SU-DHL-6 (cell line): ENCODE measurements around the gene LDAF1.

Experiments
- H2AFZ ChIP-seq: fragments of 200-600 bp; sonication (generic); 2 replicates; pipeline ENCODE4 v1.6.1; 2014; ENCODE audit warnings: low read depth, mild to moderate bottlenecking, moderate library complexity, mixed read lengths, antibody characterized with exemption, low read length; ENCODE audit not compliant: severe bottlenecking
- H3F3A ChIP-seq: fragments of 200-600 bp; shearing (Covaris generic); 2 replicates; pipeline ENCODE4 v1.6.0; 2016; ENCODE audit warnings: antibody characterized with exemption, mild to moderate bottlenecking; ENCODE audit not compliant: insufficient read depth
- H3K27ac ChIP-seq: fragments of 200-600 bp; sonication (generic); 2 replicates; pipeline ENCODE4 v1.5.1; 2016; ENCODE audit warnings: low read depth, mild to moderate bottlenecking, low read length, moderate library complexity, mixed read lengths
- H3K27me3 ChIP-seq: fragments of 200-600 bp; sonication (generic), shearing (Covaris generic); 2 replicates; pipeline ENCODE4 v1.6.0; 2014; ENCODE audit warnings: mild to moderate bottlenecking, low read length
- H3K36me3 ChIP-seq: fragments of 200-600 bp; sonication (generic); 2 replicates; pipeline ENCODE4 v1.6.1; 2014; ENCODE audit warnings: mild to moderate bottlenecking, low read length, mixed read lengths
- H3K4me2 ChIP-seq: fragments of 300-600, 200-600 bp; shearing (Covaris generic), sonication (generic); 2 replicates; pipeline ENCODE4 v1.6.0; 2014; ENCODE audit warnings: low read length, low read depth, mild to moderate bottlenecking; ENCODE audit not compliant: poor library complexity, severe bottlenecking
- H3K4me3 ChIP-seq: fragments of 200-600 bp; sonication (generic); 2 replicates; pipeline ENCODE4 v1.5.1; 2014; ENCODE audit warnings: antibody characterized with exemption, low read length, mild to moderate bottlenecking, mixed read lengths; ENCODE audit not compliant: insufficient read depth, poor library complexity, severe bottlenecking
- H3K79me2 ChIP-seq: fragments of 200-600 bp; sonication (generic); 2 replicates; pipeline ENCODE4 v1.6.1; 2014; ENCODE audit warnings: mild to moderate bottlenecking, low read length, moderate library complexity; ENCODE audit not compliant: insufficient read depth
- H3K9ac ChIP-seq: fragments of 200-600 bp; sonication (generic); 2 replicates; pipeline ENCODE4 v1.7.0; 2014; ENCODE audit warnings: mild to moderate bottlenecking, low read length
- H3K9me2 ChIP-seq: fragments of 200-600 bp; sonication (generic); replicated peaks from 2 replicates; pipeline ENCODE4 v1.6.1; 2014; ENCODE audit warnings: low read length; ENCODE audit not compliant: insufficient read depth
- H3K9me3 ChIP-seq: fragments of 200-600 bp; sonication (generic); 2 replicates; pipeline ENCODE4 v1.6.1; 2014; ENCODE audit warnings: low read length, mixed read lengths; ENCODE audit not compliant: insufficient read depth
- H4K20me1 ChIP-seq: fragments of 200-600 bp; sonication (generic); 2 replicates; pipeline ENCODE4 v1.6.1; 2014; ENCODE audit warnings: low read depth, mild to moderate bottlenecking, antibody characterized with exemption, low read length, moderate library complexity, mixed read lengths
- CTCF ChIP-seq: fragments of 200-600 bp; sonication (generic); IDR thresholded peaks from one replicate; pipeline ENCODE4 v1.5.1; 2017; ENCODE audit warnings: antibody characterized with exemption, mild to moderate bottlenecking, low read length, moderate library complexity; ENCODE audit not compliant: insufficient read depth, poor library complexity, severe bottlenecking
- EZH2phosphoT487 ChIP-seq: fragments of 200-600 bp; sonication (generic), shearing (Covaris generic); conservative IDR thresholded peaks from 2 replicates; pipeline ENCODE4 v1.6.1; 2018; ENCODE audit warnings: mild to moderate bottlenecking, antibody characterized with exemption, low read length, moderate library complexity, mixed read lengths

Gene LDAF1

GRCh38 chr16:21130811-21131210 lies 27.7 kb upstream of the LDAF1 start:
- H3K9me2 ChIP-seq, result no peaks in the 10 kb centered on the region
- H3K4me3 ChIP-seq, result no peak overlapping the region
- no peaks in the 10 kb centered on the region for H4K20me1 ChIP-seq
- H3K27me3 ChIP-seq, result no peaks in the 10 kb centered on the region
- no peaks in the 10 kb centered on the region for H3F3A ChIP-seq
- H3K9ac ChIP-seq, result no peak overlapping the region
- no peak overlapping the region for H3K27ac ChIP-seq
- no peaks in the 10 kb centered on the region for H3K36me3 ChIP-seq
- no peak for TF ChIP-seq CTCF
- TF ChIP-seq EZH2phosphoT487, result no peak
- H3K9me3 ChIP-seq, result no peaks in the 10 kb centered on the region
- no peak overlapping the region for H3K4me2 ChIP-seq
- no peak overlapping the region for H2AFZ ChIP-seq
- H3K79me2 ChIP-seq, result no peaks in the 10 kb centered on the region

- TF ChIP-seq EZH2phosphoT487 (no peak), CTCF (no peak)
- H3K9ac ChIP-seq, result no peak overlapping the region
- no peak overlapping the region for H3K4me2 ChIP-seq
- no peak overlapping the region for H3K4me3 ChIP-seq
- no peaks in the 10 kb centered on the region for H3K79me2 ChIP-seq
- H3K27me3 ChIP-seq, result no peaks in the 10 kb centered on the region
- no peaks in the 10 kb centered on the region for H3K36me3 ChIP-seq
- H2AFZ ChIP-seq, result no peak overlapping the region
- H3K9me3 ChIP-seq, result no peaks in the 10 kb centered on the region
- no peak overlapping the region for H3K27ac ChIP-seq
- H3F3A ChIP-seq, result no peaks in the 10 kb centered on the region
- no peaks in the 10 kb centered on the region for H3K9me2 ChIP-seq
- no peaks in the 10 kb centered on the region for H4K20me1 ChIP-seq
These were observed 24.4 kb upstream of the LDAF1 start for GRCh38 chr16:21134053-21134452.

- TF ChIP-seq CTCF (no peak), EZH2phosphoT487 (no peak)
These were observed 12.7 kb upstream of the LDAF1 start for GRCh38 chr16:21145738-21146137.

More at GRCh38 chr16:21145738-21146137, 12.7 kb upstream of the LDAF1 start:
- Histone ChIP-seq H3K27ac (no peak overlapping the region), H3K79me2 (no peaks in the 10 kb centered on the region), H4K20me1 (no peaks in the 10 kb centered on the region), H3K9ac (no peak overlapping the region), H2AFZ (no peak overlapping the region), H3K9me3 (peaks cover 9% of the 10 kb centered on the region), H3K4me2 (no peak overlapping the region), H3F3A (no peaks in the 10 kb centered on the region), H3K9me2 (no peaks in the 10 kb centered on the region), H3K27me3 (no peaks in the 10 kb centered on the region), H3K4me3 (no peak overlapping the region), H3K36me3 (no peaks in the 10 kb centered on the region)
